ENCODE data around the gene HOXC6.

Gene HOXC6

GRCh38 chr12:53997204-53998109, 30.8 kb upstream of the HOXC6 start:
- H3K27me3 ChIP-seq (replicated peaks): peaks cover 94% of the 10 kb centered on the region
- DNase-seq: no peak
- no peaks in the 10 kb centered on the region for H3K36me3 ChIP-seq (replicated peaks)
- in situ Hi-C loops (cut with HindIII; ENCODE audit: low pct_ligation_motif_present, low sequenced_read_pairs): no loop called here
- no peak overlapping the region for H3K4me3 ChIP-seq (ENCODE audit: low read depth, low read length)
- H3K27ac ChIP-seq: no peak overlapping the region
- no peak for TF ChIP-seq CTCF (IDR thresholded peaks at IDR 0.05; ENCODE audit: low read depth, low read length, missing control alignments)

- no peak overlapping the region for H3K4me3 ChIP-seq (ENCODE audit: low read depth, low read length)
- H3K27ac ChIP-seq: no peak overlapping the region
- H3K36me3 ChIP-seq (replicated peaks): no peaks in the 10 kb centered on the region
- H3K27me3 ChIP-seq (replicated peaks): peaks cover 96% of the 10 kb centered on the region
- in situ Hi-C loops (cut with HindIII; ENCODE audit: low pct_ligation_motif_present, low sequenced_read_pairs): no loop called here
- no peak for TF ChIP-seq CTCF (IDR thresholded peaks at IDR 0.05; ENCODE audit: low read depth, low read length, missing control alignments)
- no peak for DNase-seq
Measured at GRCh38 chr12:53998110-53998899, 29.9 kb upstream of the HOXC6 start.

- Histone ChIP-seq H3K4me3 (ENCODE audit: low read depth, low read length) (no peak overlapping the region), H3K27ac (no peak overlapping the region), H3K27me3 (replicated peaks) (peaks cover 95% of the 10 kb centered on the region), H3K36me3 (replicated peaks) (no peaks in the 10 kb centered on the region)
- no peak for TF ChIP-seq CTCF (IDR thresholded peaks at IDR 0.05; ENCODE audit: low read depth, low read length, missing control alignments)
- in situ Hi-C loops (cut with HindIII; ENCODE audit: low pct_ligation_motif_present, low sequenced_read_pairs): no loop called here
- DNase-seq: no peak
Measured at GRCh38 chr12:53998900-53999236, 29.4 kb upstream of the HOXC6 start.

DNA sequence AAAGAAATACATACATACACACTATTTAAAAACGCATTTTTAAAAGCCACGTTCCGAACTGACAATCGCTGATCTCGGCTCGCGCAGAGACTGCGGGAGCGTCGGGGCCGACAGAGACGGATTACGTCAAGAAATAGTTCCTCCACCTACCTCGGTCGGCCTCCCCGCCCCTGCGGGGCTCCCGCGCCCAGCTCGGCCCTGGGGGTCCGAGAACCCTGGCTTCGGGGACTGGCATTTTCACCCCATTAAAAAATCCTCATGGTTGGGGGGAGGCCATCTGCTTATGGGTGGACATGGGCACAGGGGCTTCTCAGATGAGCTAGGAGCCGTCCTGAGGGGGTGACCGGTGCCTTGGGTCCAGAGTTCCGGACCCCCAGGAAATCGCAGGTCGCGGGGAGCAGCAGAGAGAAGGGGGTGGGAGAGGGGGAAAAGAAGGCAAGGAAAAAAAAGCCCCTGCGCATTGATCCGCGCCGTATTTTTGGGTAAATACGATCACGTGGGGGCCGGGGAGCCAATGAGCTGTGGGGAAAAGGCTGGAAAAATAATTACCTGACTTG, 28.6 kb upstream of the HOXC6 start:
- DNase-seq: no peak
- in situ Hi-C loops (cut with HindIII; ENCODE audit: low pct_ligation_motif_present, low sequenced_read_pairs): loop anchor here (25.0 kb wide), 1 partner anchor 213 kb away; no protein-coding TSS in a partner anchor
- no peak for TF ChIP-seq CTCF (IDR thresholded peaks at IDR 0.05; ENCODE audit: low read depth, low read length, missing control alignments)
- Histone ChIP-seq H3K36me3 (replicated peaks) (no peaks in the 10 kb centered on the region), H3K27ac (no peak overlapping the region), H3K4me3 (ENCODE audit: low read depth, low read length) (no peak overlapping the region), H3K27me3 (replicated peaks) (peaks cover 95% of the 10 kb centered on the region)

GRCh38 chr12:54000116-54001114, 27.8 kb upstream of the HOXC6 start, which contains the start of gene HOXC9:
HOXC9 (plus strand) TSS chr12:54000161; CDS start chr12:54000189, 28 bp downstream.
- DNase-seq: no peak
- in situ Hi-C loops (cut with HindIII; ENCODE audit: low pct_ligation_motif_present, low sequenced_read_pairs): loop anchor here (25.0 kb wide), 1 partner anchor 212 kb away; no protein-coding TSS in a partner anchor
- TF ChIP-seq CTCF (IDR thresholded peaks at IDR 0.05; ENCODE audit: low read depth, low read length, missing control alignments): no peak
- Histone ChIP-seq H3K36me3 (replicated peaks) (no peaks in the 10 kb centered on the region), H3K4me3 (ENCODE audit: low read depth, low read length) (no peak within 1 kb of the TSS), H3K27me3 (replicated peaks) (peaks cover 95% of the 10 kb centered on the region), H3K27ac (no peak within 1 kb of the TSS)

All from brain microvascular endothelial cell (primary cell).